Hematopoietic multipotent progenitor cell (in vitro differentiated cells): ENCODE measurements around the gene C1orf52. TPM values are rescaled to one million over a fixed set of nuclear protein-coding genes. Genes with fewer than 3 reads are reported as not detected.
"Not testable (repeated sequence)": the region's sequence is repeated elsewhere in the genome, so short reads cannot be mapped to it uniquely, and the experiment has no call there.

Experiments
- DNase-seq, 3 donors: peaks; one replicate each; pipeline ENCODE4 v3.0.0-alpha.2; 2011 to 2015; ENCODE audit warnings: low read depth in 2 of 3, low spot score in 2 of 3
- total RNA-seq: library from RNA; depleted of rRNA; stranded (reverse); fragments of >200 nt; gene quantifications from one replicate; pipeline ENCODE4 v1.2.3, GENCODE V29; 2012

The C1orf52 gene
- total RNA-seq, 1 donor, result 21.0 TPM

DNA sequence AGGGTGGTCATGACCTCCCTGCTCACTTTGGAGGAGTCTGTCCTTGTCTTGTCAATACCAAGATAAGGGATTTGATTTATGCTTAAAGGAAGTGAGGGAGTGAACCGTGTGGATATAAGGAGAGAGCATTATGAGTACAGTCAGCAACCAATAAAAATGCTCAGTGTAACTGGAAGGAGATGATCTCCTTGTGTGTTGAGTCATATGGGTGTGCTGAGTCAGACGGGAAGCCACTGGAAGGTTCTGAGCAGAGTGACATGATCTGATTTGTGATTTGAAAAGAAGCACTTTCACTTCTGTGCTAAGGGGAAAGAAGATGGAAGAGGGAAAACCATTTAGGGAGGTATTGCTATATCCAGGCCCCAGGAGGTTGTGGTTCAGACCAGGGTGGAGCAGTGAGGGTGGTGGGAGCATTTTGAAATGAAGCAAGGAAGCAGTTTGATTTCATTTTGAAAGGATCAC, 19.4 kb upstream of the C1orf52 start:
- DNase-seq, result peak in 2 of 3 donors; percentile 76 to 78

- no peak for DNase-seq
Measured at GRCh38 chr1:85277802-85278201, 18.3 kb upstream of the C1orf52 start.

- DNase-seq, result no peak
Measured at GRCh38 chr1:85276978-85277639, 17.6 kb upstream of the C1orf52 start.

DNA sequence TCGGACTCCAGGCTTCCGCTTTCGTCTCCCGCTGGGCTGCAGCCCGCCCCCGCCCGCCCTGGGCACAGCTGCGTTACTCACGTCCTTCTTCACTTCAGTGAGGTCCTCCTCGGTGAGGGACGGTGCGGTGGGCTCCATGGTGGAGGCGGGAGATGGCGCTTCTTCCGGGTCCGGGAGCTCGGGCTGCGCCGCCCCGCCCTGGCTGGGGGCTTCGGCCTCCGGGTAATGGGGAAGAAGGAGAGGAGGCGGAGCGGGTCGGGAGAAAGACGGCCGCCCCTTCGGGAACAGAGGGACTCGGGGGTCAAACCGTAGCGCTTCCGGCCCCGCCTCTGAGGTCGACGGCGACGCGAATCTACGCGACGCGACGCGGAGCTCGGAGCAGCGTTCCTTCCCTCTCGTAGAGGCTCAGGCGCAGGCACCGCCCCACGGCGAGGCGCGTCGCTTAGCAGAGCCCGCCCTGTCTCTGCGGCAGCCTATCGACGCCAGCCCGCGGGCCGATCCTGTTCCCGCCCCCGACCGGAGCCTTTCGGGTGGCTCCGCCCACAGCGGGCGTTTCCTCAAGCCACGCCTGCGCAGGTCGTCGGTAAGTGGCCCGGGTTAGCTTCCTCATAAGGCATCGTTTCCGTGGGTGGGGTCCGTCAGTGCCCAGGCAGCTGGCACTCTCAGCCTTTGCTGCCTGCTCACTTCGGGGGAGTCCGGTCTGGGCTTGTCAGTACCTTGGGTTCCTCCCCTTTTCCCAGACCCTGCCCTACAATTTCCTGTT, 16.9 kb upstream of the C1orf52 start, which contains the start of gene BCL10:
Gene BCL10, minus strand, starts transcription at position 418 of the 763 bp plus-strand sequence. Its CDS starts 280 bp downstream, at position 138.
- DNase-seq, result peak; percentile 95 to 99 (median 98)

- DNase-seq, result peak in 2 of 3 donors; percentile 40 to 49
Measured at GRCh38 chr1:85275701-85276214, 16.3 kb upstream of the C1orf52 start.

DNA sequence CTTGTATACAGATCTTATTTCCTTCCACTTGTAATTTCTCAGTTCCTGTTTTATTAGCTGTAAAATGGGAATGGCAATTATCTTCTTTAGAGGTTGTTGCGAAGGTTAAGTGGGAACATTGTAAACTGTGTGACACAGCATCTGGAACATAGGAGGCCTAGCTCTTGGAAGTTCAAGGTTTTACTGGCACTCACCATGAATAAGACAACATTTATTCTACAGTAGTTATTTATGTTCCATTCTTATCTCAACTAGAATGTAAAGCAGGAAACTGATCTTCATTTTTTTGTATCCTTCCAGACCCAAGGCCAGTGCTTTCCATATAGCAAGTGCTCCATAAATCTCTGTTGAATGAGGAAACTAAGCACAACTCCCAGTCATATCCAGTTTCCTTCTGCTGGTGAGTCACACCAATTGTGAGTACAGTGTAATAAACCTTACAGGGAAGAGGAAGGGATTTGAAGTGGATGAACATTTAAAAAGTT, 15.5 kb upstream of the C1orf52 start:
- DNase-seq, result no peak

DNA sequence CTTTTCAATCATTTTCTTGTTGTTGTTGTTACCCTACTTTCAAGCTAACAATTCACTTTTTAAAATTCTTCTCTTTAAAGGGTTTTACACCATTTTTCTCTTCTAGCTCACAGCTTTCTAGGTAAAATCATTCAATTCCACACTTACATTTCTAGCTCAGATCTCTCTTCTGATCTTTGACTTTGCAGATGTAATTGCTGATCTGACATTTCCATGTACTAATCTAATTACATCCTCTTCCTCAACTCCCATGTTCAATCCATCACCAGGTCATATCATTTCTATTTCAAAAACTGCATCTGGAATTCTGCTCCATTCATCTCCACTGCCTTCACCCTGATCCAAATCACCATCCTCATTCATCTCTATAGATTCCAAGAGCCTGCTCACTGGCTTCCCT, 13.9 kb upstream of the C1orf52 start:
- DNase-seq, result no peak

DNA sequence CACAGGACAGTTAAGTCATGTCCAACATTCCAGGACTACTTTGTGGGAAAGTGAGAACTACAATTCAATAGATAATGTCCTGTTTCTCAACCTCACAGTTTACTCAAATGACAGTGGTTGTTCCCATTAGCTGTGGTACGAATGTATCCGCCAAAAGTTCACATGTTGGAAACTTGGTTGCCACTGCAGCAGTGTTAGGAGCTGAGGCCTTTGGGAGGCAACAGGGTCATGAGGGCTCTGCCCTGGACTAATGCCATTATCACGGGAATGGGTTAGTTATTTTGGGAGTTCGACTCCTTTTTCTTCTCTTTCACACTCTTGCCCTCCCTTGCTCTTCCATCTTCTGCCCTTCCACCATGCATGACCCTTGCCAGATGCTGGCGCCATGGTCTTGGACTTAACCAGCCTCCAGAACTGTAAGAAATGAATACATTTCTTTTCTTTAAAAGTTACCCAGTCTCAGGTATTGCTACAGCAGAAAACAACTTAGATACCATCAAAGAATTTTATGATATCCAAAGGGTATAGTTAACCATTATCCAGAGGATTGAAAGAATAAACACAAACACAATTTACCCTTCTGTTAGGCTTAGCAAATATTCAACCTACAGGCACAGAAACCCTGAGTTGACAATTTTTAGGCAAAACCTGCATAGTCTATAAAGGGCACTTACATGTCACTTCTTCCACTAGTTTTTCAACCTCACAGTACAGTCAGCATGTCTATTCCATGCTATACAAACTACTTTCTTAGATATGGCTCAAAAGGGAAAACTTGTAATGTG, 9.5 kb upstream of the C1orf52 start:
- DNase-seq, result no peak

GRCh38 chr1:85267313-85267712, 7.9 kb upstream of the C1orf52 start:
- DNase-seq, result no peak

DNA sequence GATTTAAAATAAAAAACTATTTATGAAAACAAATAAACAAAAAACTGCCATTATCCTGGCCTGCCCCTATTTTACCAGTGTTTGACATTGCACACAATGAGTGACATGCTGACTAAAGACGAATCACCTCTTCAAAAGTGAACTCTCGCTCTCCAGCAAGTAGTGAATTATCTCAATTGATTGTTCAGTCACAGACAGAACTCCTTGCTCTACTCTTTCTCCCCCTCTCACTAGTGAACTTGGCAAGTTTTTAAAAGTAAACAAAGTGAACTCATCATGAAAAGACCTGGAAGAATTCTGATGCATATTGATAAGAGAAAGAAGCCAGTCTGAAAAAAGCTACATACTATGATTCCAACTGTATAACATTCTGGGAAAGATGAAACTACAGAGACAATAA, 4.7 kb upstream of the C1orf52 start:
- DNase-seq, result no peak

DNA sequence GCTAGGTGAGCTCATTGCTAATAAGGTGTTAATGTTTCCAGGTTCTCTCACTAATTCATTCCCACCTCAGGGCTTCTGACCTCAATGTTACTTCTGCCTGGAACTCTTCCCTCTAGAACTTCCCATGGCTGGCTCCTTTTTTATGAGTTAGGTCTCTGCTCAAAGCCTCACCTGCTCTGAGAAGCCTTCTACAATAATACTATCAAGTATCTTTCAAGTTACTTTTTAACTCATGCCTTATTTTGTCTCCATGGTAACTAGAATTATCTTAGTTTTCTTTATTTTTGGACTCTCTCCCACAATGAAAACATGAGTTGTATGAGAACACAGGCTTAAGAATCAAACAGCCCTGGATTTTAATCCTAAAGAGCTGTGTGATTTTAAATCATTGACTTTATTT, 3.5 kb upstream of the C1orf52 start:
- no peak for DNase-seq

DNA sequence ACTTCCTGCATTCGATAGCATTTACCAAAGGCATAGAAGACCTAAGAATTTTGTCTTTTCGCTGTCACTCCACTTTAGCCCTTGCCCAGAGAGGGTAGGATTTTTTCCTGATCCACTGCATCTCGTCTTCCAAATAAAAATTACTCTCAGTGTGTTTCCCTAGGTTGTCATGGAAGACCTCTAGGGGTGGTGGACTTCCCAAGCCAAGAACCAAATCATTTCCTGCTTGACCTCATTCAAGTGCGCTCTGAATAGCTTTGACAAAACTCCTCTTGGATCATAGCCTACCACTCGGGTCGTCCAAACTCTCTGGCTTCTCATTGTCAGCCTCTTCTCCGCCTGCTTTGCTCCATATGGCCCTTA, 431 bp upstream of the C1orf52 start:
- no peak for DNase-seq

DNA sequence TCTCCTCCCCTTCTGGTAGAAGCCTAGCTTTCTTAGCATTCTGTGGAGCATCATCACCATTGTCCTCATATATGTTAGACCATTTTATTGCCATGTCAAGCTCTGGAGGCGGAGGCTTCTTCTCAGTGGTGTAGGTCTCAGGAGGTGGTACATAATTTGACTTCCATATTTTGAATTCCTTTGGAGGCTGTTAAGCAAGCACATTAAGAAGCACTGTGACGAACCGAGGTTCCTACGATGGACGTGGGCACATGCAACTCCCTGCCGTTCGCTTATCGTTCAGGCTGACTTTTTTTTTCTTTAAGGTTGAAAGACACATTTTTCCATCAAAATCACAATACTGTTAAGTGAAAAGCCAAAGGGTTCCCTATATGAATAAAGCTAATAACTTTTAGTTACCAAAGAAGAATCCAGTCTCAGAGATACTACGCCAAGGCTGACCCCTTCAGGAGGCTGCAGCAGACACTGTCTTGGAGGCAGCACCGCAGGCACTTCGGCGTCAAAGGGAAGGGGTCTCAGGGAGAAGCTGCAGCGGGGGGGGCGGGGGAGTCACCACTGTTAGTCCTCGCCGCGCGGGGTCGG, 835 bp downstream of the C1orf52 start:
- no peak for DNase-seq

- DNase-seq, result not testable (repeated sequence)
Measured at GRCh38 chr1:85249042-85249441, 10.4 kb downstream of the C1orf52 start.

DNA sequence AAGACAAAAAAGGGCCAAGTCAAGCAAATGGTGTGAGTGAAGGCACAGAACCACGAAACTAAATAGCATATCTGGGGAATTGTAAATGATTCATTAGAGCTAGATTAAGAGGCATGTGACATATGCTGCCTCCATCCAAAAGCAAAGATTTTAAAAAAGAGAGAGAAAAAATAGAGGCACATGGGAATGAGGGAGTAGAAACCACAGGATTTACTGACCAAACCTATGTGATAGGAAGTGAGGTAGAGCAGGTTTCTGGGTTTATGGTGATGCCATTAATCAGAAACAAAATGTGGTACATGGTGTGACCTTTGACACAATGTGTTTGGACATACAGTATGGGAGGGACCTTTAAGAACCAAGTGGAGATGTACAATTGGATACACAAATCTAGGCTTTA, 13.6 kb downstream of the C1orf52 start:
- no peak for DNase-seq

GRCh38 chr1:85245456-85245855, 14.0 kb downstream of the C1orf52 start:
- no peak for DNase-seq

DNA sequence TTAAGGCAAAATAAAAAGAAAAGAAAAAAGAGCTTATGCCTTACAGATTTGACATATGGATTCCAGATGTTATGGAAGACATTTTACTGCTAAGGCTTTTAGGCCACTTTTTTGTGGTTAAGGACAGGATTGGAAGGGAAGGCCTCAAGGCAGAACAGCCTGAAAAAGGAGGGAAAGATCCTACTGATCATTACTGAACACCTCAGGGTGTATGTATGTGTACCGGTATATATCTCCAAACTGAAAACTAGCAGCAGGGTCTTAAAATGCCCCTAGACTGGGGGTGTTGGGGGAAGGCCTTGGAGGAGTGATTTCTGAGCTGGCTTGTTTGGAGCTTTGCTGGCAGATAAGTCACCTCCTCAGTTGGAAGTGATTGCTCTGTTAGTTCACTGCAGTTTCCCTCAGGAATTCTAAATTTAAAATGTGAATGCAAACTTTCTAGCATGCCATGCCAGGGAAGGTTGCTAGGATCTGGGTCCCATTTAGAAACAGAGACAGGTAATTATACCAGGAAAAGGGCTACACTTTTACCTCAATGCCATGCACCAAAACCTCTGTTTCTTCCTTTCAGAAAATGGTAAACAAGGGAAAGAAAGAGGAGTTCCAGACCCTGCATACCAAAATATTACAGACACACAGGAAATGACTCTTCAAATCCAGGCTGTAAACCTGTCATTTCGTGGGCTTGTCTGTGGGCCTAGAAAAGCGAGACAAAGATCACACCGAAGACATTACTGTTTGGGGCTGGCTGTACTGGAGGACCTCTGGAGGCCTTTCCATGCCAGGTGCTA, 15.0 kb downstream of the C1orf52 start:
- peak in 1 of 3 donors; percentile 14 for DNase-seq

GRCh38 chr1:85243372-85243771, 16.1 kb downstream of the C1orf52 start:
- DNase-seq, result no peak

- DNase-seq, result peak in 1 of 3 donors; percentile 17
Measured at GRCh38 chr1:85240643-85241042, 18.8 kb downstream of the C1orf52 start.

DNA sequence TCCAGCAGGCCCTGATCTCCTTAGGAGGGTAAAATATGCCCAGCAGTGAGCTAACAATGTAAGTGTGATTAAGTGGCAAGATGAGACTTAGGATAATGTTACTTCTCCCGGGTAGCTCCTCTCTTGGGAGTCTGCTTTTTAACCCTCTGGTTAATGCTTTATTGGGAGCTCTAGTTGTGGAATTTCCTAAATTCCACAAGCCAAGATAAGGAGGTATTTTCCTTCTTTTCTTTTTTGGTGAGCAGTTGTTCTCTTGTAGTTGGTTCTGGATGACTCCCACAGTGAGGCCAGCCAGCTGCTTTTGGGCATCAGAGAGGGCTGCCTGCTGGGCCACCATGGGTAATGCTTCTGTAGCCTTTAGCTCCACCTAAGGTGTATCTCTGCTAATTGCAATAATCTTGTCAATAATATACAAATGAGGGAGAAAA, 19.3 kb downstream of the C1orf52 start:
- no peak for DNase-seq
